Hippocampal formation (tissue), 2 donors: ENCODE results near the gene TSPAN9.
A peak's percentile ranks its signal among the peaks of the same experiment; 100 is the strongest.

ENCODE experiments used
- DNase-seq, 2 donors: peaks; one replicate each; lab custom pipeline; 2025; lab: John Stamatoyannopoulos, UW

The TSPAN9 gene

DNA sequence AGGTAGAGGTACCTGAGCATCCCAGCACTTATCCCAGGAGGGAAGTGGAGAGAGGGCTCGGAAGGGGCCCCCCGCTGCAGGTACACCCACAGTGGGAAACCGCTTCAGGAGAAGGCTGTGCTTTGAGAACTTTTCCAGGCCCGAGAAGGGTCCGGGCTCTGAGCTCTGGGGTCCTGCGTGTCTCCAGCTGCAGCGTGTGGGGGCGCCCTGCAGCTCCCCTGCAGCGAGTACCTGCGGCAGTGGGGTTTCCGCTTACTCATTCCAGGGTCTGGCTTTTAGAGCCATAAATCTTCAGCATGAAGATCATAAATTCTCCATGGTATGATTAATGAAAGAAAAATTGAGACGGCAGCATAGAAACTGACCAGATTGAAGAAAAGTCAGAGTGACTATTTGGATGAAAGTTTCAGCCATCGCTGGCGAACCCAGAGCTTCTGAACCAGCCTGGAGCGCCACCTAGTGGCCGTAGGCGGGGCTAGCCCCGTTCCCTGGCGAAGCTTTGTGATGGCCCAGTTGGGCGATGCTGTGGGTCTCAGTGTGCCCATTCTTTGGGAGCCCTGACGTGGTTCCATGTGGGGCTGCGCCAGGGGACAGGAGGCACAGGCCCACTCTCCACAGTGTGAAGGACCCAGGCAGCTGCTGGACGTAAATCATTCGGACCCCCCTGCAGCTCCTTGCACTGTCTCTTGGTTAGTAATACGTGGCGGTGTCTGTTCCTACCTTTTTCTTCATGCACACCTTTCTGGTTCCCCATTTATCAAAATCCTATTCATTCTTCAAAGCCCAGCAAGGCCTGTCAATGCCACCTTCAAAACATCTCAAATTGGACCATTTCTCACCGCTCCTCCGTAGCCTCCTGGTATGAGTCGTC lies 198.2 kb downstream of the TSPAN9 start:
- DNase-seq, result peak; percentile 41 to 60

DNA sequence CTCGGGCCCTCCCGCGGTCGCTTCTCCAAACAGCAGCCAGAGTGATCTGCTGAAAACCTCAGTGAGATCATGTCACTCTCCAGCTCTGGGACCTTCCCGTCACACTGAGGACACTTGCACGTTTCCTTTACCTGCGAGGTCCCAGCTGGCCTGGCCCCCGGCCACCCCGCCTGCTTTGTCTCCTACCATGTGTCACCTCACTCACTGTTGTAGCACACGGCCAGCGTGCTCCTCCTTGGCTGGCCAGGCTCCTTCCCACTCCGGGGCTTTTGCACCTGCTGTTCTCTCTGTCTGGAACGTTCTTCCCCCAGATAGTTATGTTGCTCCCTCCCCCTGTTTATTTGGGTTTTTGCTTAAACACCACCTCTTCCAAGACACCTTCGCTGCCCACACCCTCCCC lies 199.0 kb downstream of the TSPAN9 start:
- no peak for DNase-seq

DNA sequence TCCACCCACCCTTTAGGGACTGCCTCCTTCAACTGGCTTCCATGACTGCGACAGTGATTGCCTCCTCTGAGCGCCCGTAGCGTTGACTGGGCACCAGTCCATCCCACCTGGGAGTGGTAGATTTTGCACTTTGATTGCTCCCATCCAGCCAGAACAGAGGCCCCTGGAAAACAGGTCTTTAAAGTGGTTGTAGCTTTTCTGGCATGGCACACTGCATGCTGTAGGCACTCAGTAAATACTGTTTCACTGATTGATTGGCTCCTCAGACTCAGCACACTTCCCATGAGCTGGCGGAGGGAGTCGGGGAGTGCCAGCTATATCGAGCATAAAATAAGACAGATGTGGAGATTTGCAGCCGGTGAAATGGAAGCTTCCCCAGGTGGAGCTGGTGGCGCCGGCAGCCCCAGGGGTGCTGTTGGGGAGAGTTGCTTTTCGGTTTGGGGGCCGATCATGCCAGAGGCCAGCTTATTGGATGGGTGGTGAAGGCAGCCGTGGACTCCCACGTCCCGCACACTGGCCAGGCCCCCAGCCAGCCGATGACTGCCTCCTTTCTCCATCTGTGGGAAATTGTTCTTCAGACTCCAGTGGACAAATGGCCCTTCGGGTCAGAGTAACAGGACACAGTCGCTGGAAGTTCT lies 200.2 kb downstream of the TSPAN9 start:
- no peak for DNase-seq

DNA sequence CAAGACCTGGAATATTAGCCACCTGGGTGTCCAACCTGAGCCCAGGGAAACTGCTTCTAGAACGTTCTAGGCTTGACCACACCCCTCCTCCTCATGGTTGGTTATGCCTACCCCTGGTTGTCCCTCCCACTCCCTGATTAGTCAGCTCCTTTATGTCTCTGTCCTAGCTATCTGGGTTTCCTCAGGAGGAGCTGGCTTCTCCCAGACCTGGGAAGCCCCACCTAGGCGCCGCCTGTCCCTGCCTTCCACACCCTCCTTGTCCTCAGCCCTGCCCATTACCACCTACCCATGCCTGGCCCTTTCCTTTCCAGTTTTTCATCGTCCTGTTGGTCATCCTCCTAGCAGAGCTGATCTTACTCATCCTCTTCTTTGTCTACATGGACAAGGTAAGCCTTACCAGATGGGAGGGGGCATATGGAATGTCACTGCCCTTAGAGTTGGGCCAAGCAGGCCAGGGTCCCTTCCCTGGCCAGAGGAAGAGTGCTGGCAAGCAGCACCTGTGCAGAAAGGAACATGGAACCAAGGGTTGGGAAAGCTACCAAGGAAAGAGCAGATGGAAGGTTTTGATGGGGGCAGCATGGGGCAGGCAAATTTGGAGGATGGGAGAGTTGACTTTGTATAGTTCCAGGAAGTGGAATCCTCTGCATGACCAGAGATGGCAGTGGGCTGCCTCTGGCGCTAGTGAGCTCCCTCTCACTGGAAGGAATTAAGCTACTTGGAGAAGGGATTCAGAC lies 201.7 kb downstream of the TSPAN9 start:
- DNase-seq, result no peak

DNA sequence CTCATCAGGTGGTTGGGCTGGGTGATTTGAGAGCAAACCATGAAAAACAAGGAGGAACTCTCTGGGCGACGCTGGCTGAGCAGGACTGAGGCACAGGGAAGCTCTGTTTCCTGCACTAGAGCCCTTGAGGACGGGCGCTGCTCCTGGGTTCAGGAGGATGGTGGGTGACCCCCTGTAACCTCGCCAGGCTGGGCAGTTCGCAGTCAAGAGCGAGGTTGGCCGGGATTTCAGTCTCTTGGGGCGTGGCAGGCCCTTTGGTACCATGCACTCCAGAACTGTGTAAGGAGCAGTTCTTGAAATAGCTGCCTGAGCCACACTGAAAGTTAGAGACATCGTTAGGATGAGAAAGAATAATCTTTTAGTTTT lies 202.2 kb downstream of the TSPAN9 start:
- no peak for DNase-seq

DNA sequence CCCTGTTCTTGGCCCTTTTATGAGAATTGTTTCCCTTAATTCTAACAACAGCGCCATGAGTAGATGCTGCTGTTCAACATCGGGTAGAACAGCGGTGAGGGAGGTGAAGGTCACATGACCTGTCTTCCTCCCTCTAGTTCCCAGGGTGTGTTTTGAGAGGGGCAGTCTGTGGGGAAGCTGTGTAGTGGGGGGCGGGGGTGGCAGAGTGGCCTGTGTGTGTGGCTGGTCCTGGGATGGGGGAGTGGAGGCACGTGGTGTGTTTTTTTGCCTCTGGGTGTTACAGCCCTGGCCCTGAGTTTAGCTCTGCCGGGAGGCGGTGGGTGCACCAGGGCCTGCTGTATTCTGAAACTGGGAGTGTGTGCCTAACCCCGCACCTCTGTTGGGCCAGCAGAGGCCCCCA lies 202.7 kb downstream of the TSPAN9 start:
- DNase-seq, result no peak

DNA sequence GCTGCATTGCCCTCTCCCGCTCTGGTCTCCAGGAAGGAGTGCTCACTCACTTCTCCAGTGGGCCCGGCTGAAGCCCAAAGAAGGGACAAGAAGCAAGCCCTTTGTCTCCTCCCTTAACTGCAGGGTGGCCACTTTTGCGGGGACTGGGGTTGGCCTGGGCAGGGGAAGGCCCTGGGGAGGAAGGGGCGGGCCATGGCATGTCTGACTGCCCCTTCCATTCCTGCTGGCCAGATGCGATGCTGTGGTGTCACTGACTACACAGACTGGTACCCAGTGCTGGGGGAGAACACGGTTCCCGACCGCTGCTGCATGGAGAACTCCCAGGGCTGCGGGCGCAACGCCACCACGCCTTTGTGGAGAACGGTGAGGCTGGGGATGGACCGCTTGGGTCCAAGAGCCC lies 203.8 kb downstream of the TSPAN9 start:
- no peak for DNase-seq

DNA sequence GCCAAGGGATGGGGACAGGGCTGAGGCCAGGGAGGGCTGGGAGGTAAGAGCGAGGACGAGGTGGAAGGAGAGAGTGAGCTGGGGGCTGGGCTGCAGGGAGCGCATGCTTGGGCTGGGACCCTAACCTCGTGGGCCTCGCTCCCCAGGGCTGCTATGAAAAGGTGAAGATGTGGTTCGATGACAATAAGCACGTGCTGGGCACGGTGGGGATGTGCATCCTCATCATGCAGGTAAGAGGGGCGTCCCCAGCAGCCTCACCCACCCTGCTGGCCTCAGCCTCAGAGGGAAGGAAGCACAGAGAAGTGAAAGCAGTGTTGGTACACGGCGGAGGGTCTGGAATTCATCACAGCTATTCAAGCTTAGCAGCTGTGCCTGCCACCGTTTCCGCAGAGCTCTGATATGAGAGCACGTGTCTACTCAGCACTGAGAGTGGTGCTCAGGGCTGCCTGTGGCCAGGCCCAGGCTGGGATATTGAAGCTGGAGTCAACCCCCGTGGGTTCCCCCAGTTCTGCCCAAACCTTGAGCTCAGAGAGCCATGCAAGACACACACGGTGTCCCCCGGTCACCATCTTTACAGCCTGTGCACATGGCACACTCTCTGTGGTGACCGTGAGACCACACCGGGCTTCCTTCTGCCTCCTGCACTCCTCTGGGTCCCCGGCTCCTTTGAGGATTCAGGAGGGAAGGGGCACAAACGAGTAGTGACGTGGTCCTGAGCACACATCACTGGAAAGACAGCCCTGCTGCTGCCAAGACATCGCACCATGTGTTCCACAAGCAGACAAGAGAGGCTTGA lies 204.6 kb downstream of the TSPAN9 start:
- DNase-seq, result no peak

DNA sequence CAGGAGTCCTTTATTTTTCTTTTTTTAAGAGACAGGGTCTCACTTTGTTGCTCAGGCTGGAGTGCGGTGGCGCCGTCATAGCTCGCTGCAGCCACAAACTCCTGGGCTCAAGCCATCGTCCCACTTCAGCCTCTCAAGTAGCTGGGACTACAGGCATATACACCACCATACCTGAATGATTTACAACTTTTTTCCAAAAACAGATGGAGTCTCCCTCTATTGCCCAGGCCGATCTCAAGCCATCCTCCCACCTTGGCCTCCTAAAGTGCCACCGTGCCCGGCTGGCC lies 205.1 kb downstream of the TSPAN9 start:
- no peak for DNase-seq

DNA sequence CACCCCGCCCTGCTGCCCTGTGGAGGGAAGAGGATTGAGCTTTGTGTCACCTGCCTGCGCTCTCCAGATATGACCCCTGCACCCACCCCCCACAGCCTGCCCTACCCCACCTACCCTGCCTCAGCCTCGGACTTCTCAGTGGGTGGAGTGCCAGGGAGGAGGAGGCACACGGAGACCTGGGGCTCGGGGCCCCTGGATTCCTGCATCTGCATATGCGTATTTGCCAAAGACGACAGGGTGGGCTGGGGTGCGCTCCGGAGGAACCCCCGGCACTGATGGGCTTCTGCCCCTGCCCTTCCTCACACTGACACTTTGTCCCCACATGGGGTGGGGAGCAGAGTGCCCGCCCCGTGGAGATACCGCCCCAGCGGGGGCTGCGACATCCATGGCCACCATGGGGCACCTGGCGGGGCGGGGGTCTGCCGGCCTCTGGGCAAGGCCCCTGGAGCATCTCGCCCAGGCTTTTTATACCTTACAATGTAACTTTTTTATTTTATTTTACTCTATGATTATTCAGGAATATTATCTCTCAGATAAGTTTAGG lies 206.0 kb downstream of the TSPAN9 start:
- DNase-seq, result no peak

DNA sequence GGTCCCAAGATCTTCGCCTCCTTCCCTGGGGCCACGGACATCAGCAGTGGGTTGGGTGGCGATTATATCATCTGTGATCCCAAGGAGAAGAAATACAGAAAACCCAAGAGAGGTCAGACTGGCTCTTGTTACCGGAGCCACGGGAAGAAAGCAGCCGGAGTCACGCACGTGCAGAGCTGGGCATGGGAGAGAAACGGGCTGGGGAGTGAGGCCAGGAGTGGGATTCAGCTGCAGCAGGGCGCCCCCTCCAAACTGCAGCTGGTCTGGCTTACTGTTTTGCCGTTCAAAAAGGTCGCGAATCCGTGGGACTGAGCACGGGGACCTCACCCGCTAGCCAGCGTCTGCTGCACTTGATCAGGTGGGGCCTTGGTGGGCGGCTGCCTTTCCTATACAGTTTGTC lies 207.2 kb downstream of the TSPAN9 start:
- no peak for DNase-seq

DNA sequence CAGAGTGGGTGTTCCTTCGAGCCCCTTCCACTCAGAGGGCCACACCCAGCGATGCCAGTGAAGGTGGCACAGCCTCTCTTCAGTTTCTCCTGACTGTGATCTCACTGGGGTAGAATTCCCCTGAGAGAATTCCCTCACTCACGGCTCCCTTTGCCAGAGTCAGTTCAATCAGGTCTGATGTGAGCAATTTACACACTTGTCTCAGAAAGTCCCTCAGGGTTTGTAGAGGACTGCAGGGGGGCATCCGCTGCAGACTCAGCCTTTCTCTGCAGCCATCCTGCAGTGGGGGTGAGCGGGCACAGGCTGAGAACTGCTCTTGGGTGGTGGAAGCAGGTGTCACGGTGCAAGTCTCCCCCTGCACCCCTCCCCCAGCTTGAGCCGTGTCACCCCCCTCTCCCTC lies 208.4 kb downstream of the TSPAN9 start:
- no peak for DNase-seq

DNA sequence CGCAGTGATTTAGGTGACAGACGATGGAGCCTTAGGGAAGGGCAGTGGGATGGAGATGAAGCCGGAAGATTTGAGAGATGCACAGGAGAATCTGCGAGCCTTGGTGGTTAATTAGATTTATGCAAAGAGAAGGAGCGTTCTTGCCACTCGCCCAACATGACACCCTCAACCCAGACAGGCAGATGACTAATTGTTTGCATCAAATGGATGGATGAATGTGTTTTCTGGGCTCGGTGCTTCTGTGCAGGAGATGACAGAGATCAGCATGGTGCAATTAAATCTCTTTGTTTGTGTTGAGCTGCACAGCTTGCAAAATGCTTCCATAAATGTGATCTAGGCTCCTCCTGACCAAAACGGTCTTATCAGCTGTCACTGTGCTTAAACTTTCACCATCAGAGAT lies 211.5 kb downstream of the TSPAN9 start:
- DNase-seq, result no peak

DNA sequence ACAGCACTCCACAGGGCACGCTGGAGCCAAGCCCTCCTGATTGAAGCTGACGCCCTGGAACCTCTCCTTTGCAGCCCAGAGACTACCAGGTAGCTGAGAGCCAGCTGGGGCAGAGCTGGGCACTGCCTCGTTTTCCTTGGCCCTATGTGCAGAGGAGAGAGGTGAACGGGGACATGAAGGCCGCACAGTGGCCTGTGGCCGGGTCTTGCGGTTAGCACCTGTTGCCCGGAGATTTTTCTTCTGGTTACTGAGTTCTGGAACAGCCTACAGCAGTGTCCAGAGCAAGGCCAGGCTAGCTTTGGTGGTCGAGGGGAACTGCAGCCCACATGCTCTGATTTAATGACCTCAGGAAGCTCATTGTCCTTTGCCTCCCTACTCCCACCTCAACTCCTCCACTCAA lies 212.5 kb downstream of the TSPAN9 start:
- DNase-seq, result no peak

DNA sequence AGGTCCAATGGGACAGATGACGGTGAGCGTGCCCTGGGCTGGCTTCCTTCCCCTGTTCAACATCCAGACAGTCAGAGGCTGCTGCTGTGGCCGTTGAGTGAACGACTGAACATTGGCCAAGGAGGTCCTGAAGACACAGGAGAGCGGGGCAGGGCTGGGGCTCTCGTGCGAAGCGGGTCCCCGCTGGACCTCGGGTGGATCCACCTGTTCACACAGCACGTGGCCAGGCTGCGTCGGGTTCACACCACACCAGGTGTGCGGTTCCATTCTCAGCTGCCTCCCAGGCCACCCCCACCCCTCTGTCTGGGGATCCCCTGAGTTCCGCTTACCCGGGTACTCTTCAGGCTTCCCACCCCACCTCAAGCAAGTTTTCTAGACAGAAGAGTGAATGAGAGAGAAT lies 214.8 kb downstream of the TSPAN9 start:
- no peak for DNase-seq

DNA sequence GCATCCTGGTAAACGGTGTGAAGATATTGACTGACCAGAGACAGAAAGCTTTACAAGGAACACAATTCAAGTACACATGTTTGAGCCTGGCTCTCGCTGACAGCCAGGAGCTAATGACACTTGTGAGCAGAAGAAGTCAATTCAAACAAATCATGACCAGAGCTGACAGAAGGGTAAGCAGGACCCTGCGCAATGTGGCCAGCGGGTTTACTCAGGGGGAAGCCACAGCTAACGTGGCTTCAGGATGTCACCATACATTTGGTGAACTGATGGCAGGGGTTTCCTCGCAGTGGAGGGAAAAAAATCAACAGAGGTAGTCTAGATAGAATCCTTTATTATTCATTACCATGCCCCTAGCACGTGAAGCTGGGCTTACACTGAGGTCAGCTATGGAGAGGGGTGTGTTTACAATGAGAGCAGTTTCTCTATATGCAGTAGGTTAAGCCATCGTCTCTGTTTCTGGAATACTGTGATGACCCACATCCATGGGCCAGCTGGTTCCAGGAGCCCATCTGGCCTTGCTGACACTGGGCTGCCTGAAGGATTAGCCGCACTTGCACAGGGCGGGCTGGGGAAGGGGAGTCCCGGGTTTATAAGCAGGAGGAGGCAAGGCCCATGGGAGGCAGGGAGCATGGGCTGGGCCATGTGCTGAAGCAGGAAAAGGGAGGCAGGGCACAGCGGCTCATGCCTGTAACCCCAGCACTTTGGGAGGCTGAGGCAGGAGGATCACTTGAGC lies 215.7 kb downstream of the TSPAN9 start:
- no peak for DNase-seq

DNA sequence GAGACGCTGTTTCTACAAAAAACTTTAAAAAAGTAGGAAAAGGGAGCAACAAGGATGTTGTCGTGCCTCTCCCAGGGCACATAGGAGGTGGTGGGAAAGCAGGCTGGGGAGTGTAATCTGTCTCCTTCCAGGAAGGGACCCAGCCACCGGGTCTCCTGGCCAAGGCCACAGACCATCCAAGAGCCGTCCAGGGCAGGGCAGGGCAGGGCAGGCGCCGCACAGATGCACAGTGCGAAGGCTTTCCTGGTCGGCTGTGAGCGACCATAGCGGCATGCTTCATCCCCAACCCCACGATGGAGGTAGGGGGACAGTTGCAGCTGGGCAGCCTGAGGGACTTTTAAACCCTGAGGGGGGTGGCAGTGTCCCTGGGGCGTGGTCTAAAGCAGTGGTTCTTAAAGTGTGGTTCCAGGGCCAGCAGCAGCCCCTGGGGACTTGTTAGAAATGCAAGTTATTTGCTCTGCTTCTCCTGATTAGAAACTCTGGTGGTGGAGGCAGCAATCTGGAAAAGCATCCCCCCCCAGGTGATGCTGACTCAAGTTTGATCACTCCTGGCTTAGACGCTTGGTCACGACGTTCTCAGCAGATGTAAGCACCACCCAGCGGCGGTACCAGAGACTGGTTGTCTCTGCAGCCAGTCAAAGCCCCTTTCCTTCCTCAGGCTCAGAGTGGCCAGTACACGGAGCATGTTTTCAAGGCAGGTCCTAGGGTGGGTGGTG lies 216.4 kb downstream of the TSPAN9 start:
- no peak for DNase-seq

DNA sequence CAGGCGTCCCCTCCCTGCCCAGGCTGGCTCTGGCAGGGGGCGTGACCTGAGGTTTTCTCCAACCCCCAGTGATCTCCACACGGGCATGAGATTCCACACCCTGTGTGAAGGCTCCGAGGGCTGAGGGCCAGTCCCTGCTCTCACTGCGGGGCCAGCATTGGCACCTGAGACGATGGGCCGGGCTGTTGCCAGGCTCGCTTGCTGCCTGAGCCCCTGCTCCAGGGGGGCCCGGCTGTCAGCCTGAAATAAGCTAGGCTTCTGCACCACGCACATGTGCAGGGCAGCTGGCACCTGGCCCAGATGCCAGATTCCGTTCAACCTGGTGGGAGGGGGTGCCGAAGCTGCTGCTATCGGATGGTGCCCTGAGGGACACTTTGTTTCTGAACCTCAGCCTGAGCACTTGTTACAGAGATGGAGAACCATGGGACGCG lies 217.3 kb downstream of the TSPAN9 start:
- DNase-seq, result no peak

DNA sequence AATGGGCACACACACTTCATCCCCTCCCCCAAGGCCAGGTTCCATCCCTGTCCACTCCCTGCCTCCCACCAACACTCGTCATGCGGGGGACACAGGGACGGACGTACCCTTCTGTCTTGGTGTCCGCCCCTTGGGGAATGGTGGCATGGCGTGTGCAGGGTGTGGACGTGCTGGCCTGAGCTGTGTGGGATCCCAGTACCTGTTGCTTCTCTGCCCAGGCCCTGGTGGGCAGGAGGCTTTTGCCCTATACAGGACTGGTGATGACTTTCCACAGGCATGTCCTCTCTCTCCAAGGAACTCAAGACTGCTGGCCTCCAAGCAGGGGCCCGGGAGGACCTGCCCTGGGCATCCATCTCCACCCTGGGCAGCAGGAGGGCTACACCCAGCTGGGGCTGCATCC lies 218.0 kb downstream of the TSPAN9 start:
- DNase-seq, result no peak

DNA sequence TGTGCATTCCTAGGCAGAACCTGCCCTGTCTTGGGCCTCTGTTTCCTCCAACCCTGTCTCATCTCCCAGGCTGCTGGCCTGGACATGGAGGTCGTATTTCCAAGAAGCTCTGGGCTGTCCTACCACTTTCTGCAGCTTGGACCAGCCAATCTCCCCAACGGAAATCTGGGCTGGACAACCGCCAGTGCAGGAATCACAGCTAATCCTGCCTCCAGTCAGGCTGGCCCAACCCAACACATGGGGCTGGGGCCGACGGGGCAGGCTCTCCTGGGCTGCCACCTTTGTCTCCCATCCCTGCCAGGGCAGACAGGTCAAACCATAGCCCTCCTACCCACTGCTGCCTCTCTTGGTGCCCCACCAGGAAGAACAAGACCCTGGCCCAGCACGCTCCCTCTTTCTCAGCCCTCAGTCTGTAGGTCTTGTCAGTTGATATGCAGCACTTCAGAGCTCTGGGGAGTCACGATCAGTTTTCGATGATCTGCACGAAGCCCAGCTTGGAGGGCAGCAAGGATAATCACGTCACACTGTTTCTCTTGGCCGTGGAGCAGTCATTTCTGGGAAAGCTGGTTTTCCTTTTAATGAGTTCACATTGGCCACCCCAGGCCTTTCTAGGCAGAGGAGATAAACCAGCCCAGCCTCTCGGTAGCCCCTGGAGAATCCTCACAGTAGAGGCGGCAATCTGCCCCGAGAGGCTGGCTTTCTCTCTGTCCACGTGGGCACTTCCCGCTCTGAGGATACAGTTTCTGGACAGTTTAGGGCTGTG lies 218.6 kb downstream of the TSPAN9 start:
- DNase-seq, result no peak
